WTC11 (cell line): Measurements from ENCODE around the gene TYMS.

ENCODE experiments used
- CTCF ChIP-seq: fragments of 200-600 bp; IDR thresholded peaks from 2 replicates; pipeline ENCODE4 v1.8.0; 2022; ENCODE audit warnings: antibody characterized with exemption
- MXD4 ChIP-seq: fragments of 250-450 bp; sonication (Bioruptor Pico); IDR thresholded peaks from 2 replicates; pipeline ENCODE4 v1.8.0; 2021; ENCODE audit warnings: mild to moderate bottlenecking, moderate library complexity, borderline replicate concordance
- SP1 ChIP-seq: sonication (generic); formaldehyde crosslinking; conservative IDR thresholded peaks from 2 replicates; pipeline ENCODE4 v1.8.1; 2022; ENCODE audit warnings: missing genetic modification reagents
- TEAD4 ChIP-seq: sonication (generic); formaldehyde crosslinking; IDR thresholded peaks from 2 replicates; pipeline ENCODE4 v1.8.0; 2022; ENCODE audit warnings: mild to moderate bottlenecking, missing genetic modification reagents
- ZNF121 ChIP-seq: sonication (generic); formaldehyde crosslinking; IDR thresholded peaks from 2 replicates; pipeline ENCODE4 v1.8.0; 2023; ENCODE audit warnings: missing genetic modification reagents
- ZNF416 ChIP-seq: fragments of 250-450 bp; sonication (Bioruptor Pico); IDR thresholded peaks from 2 replicates; pipeline ENCODE4 v1.9.0; 2021; ENCODE audit warnings: mild to moderate bottlenecking, inconsistent platforms
- ZNF671 ChIP-seq: fragments of 250-450 bp; sonication (Bioruptor Pico); IDR thresholded peaks from 2 replicates; pipeline ENCODE4 v1.8.0; 2021; ENCODE audit warnings: mild to moderate bottlenecking
- TF ChIP-seq, protein P1 (sequence below): sonication (generic); formaldehyde crosslinking; IDR thresholded peaks from 2 replicates; pipeline ENCODE4 v1.8.0; 2022; ENCODE audit warnings: mild to moderate bottlenecking, missing genetic modification reagents
- TF ChIP-seq, protein P2 (sequence below): sonication (generic); formaldehyde crosslinking; IDR thresholded peaks from 2 replicates; pipeline ENCODE4 v1.8.1; 2022; ENCODE audit warnings: mild to moderate bottlenecking, missing genetic modification reagents, moderate library complexity, borderline replicate concordance
- TF ChIP-seq, protein P3 (sequence below): sonication (generic); formaldehyde crosslinking; IDR thresholded peaks from 2 replicates; pipeline ENCODE4 v1.8.0; 2022; ENCODE audit warnings: mild to moderate bottlenecking, missing genetic modification reagents

DNA sequence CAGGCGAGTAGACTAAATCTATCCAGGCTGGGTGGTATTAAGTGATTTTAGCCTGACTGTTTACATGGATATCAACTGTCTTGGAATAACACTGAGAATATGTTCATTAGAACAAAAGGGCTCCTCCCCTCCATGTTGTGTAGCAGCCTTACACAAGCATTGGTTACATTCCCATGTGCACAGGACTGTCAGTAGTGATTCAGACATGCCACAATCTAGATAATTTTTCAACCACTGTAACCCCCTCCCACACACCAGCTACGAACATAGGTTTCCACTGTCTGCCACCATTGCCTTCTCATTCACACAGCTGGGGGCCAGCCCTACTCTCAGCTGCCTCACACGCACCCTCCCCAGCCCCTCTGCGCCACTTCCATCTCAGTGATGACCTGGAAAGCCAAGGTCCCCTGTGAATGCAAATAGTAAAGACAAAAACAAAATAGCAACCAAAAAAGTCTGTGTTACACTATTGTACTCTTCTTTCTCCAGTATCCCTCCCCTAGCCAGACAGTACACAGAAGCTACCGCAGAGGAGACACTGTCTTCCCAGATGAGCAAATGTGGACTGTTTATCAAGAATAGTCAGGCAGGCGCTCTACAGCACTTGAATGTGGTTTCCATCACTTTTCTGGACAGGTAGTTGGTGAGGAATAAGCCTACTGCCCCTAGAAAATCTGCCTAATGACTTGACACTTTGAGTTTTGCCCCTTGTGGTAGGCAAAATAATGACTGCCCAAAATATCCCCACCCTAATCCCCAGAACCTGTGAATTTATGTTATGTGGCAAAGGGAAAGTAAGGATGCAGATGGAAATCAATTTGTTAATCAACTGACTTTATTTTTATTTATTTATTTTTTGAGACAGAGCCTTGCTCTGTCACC is 27.9 kb upstream of the TYMS start:
- no peak for TF ChIP-seq CTCF
- TF ChIP-seq ZNF416, result no peak
- no peak for TF ChIP-seq ZNF121 (CRISPR knock-in tag)
- no peak for TF ChIP-seq SP1 (CRISPR knock-in tag)
- TF ChIP-seq, protein P1, sequence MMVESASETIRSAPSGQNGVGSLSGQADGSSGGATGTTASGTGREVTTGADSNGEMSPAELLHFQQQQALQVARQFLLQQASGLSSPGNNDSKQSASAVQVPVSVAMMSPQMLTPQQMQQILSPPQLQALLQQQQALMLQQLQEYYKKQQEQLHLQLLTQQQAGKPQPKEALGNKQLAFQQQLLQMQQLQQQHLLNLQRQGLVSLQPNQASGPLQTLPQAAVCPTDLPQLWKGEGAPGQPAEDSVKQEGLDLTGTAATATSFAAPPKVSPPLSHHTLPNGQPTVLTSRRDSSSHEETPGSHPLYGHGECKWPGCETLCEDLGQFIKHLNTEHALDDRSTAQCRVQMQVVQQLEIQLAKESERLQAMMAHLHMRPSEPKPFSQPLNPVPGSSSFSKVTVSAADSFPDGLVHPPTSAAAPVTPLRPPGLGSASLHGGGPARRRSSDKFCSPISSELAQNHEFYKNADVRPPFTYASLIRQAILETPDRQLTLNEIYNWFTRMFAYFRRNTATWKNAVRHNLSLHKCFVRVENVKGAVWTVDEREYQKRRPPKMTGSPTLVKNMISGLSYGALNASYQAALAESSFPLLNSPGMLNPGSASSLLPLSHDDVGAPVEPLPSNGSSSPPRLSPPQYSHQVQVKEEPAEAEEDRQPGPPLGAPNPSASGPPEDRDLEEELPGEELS (CRISPR knock-in tag), result no peak
- TF ChIP-seq ZNF671 (CRISPR knock-in tag), result no peak
- TF ChIP-seq TEAD4 (CRISPR knock-in tag), result no peak
- TF ChIP-seq MXD4 (CRISPR knock-in tag), result no peak
- TF ChIP-seq, protein P2, sequence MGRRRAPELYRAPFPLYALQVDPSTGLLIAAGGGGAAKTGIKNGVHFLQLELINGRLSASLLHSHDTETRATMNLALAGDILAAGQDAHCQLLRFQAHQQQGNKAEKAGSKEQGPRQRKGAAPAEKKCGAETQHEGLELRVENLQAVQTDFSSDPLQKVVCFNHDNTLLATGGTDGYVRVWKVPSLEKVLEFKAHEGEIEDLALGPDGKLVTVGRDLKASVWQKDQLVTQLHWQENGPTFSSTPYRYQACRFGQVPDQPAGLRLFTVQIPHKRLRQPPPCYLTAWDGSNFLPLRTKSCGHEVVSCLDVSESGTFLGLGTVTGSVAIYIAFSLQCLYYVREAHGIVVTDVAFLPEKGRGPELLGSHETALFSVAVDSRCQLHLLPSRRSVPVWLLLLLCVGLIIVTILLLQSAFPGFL (CRISPR knock-in tag), result no peak
- TF ChIP-seq, protein P3, sequence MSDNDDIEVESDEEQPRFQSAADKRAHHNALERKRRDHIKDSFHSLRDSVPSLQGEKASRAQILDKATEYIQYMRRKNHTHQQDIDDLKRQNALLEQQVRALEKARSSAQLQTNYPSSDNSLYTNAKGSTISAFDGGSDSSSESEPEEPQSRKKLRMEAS (CRISPR knock-in tag), result no peak
